ENCODE results near the gene HKDC1.

DNA sequence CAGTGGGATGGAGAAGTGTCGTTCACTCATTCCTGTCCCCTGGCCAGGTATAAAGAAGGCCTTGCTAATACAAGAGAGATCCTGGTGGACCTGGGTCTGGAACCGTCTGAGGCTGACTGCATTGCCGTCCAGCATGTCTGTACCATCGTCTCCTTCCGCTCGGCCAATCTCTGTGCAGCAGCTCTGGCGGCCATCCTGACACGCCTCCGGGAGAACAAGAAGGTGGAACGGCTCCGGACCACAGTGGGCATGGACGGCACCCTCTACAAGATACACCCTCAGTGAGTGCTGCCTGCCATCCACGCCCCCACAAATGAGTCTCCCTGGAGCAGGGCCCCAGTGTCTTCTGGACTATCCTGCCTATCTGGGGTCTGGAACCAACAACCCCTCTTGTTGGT lies 27.2 kb downstream of the HKDC1 start:
- TF ChIP-seq POLR2AphosphoS5 (IDR thresholded peaks at IDR 0.05) = no peak
- TF ChIP-seq, protein P1, sequence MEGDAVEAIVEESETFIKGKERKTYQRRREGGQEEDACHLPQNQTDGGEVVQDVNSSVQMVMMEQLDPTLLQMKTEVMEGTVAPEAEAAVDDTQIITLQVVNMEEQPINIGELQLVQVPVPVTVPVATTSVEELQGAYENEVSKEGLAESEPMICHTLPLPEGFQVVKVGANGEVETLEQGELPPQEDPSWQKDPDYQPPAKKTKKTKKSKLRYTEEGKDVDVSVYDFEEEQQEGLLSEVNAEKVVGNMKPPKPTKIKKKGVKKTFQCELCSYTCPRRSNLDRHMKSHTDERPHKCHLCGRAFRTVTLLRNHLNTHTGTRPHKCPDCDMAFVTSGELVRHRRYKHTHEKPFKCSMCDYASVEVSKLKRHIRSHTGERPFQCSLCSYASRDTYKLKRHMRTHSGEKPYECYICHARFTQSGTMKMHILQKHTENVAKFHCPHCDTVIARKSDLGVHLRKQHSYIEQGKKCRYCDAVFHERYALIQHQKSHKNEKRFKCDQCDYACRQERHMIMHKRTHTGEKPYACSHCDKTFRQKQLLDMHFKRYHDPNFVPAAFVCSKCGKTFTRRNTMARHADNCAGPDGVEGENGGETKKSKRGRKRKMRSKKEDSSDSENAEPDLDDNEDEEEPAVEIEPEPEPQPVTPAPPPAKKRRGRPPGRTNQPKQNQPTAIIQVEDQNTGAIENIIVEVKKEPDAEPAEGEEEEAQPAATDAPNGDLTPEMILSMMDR (IDR thresholded peaks at IDR 0.05) = no peak
